GM19025 (cell line): ENCODE data around the gene PRKG1.
"Not testable (repeated sequence)": the region's sequence is repeated elsewhere in the genome, so short reads cannot be mapped to it uniquely, and the experiment has no call there.

Source experiments
- ATAC-seq: cut with Tn5 transposase; IDR thresholded peaks from one replicate; pipeline ENCODE4 v1.9.1; 2021; ENCODE audit warnings: mild to moderate bottlenecking, low read depth, moderate library complexity; ENCODE audit not compliant: unreplicated experiment

The PRKG1 gene

DNA sequence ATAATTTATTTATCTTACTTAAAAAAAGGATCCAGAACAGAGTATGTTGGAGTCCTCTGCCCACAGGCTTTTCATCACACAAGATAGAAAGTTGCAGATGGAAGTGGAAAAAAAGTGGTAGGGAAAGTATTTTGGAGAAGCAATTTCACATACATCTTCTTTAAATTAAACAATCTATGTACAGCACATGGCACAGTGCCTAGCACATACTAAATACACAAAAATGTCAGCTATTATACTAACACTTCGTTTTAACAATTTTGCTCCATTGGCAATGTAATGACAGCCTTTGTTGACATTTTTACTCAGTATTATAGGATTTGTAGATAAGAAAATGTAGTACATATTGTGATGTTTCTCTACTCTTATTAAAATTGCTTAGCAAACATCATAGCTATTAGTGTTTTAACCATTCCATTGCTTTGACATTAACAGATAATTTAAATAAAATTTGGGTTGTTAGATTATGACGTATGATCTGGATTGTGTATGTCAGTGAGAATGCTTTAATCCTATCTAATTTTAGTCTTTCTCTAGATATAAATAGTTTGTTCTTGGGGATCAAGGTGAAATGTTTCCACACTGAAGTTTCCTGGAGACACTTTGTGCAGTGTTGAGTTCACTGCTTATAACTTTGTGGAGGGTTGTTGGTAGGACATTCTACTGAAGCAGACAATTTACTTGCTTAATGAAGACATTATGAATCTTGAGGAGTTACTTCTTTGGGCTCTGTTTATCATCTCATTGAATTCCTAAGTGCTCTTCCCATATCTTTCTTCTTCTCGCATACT is 1037.0 kb downstream of the PRKG1 start:
- ATAC-seq: no peak

DNA sequence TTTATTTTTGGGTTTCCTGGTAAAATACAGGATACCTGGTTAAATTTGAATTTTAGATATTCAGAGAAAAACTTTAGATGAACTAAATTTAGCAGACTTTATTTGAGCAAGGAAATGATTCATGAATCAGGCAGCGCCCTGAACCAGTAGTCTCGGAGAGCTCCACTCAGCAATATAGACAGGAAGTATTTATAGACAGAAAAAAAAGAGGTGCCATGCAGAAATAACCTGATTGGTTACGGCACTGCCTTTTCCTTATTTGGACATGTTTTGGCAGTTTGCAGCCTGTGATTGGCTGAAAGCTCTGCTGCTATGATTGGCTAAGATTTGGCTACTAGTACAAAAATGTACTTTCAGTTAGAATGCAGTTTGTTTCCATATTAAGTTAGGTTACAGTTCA is 1041.5 kb downstream of the PRKG1 start:
- no peak for ATAC-seq

DNA sequence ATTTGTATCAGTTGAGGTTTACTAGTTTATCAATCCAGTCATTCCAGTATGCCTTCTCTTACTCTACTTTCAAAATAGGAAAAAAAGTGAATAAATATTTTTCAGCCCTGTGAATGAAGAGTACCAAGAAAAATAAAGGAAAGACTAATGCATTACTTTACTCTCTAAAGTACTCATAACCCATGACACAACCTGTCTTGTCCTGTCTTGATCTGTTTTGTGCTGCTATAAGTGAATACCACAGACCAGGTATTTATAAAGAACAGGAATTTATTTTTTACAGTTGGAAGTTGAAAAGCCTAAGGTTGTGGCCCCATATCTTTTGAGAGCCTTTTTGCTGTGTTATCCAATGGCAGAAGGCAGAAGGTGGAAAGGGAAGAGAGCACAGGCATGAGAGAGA is 1045.2 kb downstream of the PRKG1 start:
- no peak for ATAC-seq

DNA sequence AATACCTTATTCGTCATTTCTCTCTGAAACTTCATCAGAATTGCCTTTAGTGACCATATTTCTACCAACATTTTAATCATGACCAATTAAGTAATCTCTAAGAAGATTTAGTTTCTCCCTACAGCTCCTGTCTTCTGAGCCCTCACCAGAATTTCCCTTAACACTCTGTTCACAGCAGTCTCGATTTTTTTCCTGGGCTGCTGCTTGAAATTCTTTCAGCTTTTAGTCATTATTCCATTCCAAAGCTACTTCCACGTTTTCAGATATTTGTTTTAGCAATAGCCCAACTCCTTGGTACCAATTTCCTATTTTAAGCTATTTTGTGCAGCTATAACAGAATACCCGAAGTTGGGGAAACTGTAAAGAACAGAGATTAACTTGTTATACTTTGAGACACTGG is 1047.4 kb downstream of the PRKG1 start:
- no peak for ATAC-seq

DNA sequence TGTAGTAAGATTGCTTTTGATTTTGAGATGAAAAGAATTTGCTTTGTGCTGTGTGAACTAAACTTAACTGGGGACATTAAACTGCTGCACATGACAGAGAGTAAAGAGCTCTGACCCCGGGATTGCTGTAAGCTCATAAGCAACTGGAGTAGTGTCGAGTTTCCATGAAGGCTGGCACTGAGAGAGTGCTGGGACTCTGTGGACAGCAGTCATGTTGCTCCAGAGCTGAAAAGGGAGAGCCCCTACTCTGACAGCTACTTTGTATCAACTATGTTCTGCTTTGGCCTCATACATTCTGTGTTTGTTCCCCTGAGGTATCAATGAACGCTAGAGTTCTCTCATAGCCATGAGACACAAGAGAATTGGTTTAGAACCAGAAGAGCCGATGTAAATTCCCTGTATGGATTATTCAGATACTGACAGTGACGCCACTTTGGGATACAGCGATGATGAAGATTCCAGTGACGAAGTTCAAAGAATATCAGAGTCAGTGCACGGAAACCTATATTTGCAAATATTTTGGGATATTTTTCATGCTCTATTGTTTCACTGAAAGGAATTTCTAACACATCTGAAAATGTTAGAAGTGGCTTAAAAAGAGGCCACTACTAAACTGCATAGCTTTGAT is 1053.9 kb downstream of the PRKG1 start:
- no peak for ATAC-seq

DNA sequence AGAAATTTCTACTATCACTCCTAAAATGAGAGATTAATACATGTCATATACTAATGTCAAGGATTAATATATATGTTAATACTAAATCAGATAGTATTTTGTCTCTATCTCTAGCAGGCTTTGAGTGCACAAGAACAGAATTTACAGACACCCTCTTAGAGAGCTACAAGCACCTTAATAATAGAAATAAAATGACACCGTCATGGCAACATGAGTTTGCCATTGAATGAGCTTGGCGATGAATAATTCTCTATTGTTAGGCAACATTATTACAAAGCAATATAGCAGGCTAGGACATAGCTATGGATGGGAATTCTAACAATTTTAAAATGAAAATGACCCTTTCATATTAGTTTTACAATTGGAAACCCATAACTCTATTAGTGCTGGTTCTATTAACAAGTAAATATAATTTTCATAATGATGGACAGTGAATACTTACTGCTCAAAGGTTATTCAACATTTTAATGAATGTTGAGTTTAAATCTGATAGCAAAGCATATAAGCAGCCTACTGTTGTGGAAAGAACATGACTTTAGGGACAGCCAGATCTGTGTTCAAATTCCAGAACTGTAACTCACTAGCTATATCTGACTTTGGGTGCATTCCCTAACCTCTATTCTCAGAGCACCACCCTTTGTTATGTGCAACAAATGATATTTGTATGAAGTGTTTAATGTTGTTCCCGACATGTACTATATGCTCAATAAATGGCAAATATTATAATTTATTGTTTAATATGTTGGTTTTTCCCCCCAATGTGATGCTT is 1055.3 kb downstream of the PRKG1 start:
- ATAC-seq: no peak

DNA sequence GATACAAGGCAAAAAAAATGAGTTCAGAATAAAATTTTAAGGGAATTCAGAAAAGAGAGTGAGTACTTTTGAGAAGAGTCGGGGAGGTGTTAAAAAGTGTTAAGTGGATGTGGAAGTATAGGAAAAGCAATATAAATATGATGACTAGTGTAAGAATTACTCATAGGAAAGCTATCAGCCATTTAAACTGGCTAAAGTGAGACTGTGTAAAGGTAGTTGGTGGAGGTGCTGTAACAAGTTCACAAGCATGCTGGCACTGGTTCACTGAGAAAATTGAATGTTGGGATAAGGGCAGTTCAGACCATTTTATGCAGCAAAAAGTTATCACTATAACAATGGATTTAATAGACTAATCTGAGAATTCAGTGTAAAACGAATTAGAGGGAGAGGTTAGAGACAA is 1060.8 kb downstream of the PRKG1 start:
- ATAC-seq: no peak

DNA sequence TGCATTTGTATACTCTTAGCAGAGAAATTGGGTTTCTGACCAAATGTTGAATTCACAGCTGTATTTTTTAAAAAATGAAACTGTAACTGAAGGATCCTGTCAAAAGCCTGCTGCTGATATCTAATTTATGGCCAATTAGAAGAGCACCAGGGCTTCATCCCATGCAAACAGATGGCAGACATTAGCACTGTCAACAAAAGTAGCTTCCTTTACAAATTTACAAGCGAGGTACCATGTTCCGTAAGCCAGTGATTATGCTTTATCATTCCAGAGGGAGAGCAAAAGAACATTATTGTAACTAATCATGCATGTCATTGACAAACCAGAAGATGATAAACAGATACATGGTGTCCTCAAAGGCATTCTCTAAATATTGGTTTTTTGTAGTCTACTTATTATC is 1062.6 kb downstream of the PRKG1 start:
- ATAC-seq: no peak

DNA sequence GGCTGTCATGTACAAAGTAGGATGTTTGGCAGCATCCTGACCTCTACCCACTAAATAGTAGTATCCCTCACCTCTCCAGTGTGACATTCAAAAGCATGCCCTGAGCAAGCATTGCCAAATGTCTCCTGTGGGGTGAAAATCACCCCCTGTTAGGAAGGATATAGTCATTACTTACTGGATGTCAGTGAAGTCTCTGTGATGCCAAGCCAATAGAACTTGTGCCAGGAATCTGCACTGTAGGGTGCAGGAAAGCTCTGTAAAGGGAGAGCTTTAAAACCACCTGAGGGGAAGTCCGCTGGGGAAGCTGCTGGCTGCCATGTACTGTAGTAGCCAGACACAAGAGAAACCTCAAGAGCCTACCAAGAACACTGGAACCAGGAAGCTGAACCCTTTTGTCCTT is 1069.1 kb downstream of the PRKG1 start:
- no peak for ATAC-seq

DNA sequence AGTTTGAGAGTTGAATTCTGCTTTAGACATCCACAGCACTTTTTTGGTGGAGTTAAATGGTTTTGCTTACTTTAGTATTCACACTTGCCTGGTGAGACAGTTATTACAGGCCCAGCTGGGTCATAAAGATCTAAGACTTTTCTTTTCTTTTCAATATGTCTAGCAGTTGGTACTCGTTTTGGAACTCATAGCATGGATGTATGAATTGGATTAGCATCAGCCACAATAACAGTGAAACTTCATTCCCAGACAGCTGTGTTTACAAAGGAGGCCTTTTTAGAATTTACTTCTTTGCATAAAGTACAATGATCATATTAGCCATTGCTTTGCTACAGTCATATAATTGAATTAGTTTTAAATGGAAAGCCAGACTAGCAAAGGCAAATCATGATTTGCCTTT is 1071.3 kb downstream of the PRKG1 start:
- ATAC-seq: no peak

DNA sequence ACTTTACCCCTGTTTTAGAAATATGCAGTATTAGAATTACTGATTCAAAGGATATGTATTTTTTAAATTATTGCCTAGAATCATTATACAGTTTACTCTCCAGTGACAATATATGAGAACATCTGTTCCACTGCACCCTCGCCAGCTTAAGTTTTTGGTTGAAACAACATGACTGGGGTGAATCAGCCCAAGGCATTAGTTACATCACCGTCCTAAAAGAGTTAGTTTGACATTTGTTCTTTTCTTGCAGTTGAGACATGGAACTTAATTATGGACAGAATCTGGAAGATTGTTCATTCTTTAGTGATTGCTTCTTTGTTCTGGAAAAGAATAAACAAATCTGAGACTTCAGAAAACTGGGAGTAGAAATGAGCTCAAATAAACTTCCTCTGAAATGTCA is 1072.5 kb downstream of the PRKG1 start:
- no peak for ATAC-seq

DNA sequence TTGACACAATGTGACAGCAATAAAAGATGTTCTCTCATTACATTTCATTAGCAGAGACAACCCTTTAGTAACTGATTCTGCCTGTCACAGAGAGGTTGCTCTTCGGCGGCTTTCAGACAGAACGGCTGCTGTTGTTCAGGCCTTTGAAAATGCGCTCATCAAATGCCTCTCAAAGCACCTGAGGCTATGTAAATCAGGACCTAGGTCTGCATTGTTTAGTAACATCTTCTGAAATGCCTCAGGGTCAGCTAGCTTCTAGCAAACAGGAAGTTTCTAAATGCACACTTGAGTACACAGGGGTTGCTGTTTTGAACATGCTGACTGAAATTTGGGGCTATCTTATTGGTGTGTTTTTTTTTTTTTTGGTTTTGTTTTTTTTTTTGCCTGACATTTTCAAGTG is 1096.5 kb downstream of the PRKG1 start:
- ATAC-seq: no peak

DNA sequence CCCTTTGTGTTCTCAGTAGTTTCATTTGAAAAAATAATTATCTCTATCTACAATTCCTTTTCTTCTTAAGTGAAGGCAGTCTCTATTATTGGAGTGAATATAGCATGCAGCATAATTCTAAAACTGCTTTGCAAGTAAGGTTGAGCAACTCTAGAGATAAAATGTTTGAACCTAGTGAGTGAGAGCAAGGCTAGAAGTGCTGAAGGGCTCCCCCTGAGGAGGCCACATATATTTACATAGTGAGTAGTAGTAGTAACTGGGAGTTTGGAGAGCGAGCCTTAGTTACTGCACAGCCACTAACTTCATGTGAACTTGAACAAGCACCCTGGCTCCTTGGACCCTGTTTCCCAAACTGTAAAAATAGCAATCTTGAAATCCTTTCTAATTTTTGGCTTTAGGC is 1098.3 kb downstream of the PRKG1 start:
- ATAC-seq: no peak

DNA sequence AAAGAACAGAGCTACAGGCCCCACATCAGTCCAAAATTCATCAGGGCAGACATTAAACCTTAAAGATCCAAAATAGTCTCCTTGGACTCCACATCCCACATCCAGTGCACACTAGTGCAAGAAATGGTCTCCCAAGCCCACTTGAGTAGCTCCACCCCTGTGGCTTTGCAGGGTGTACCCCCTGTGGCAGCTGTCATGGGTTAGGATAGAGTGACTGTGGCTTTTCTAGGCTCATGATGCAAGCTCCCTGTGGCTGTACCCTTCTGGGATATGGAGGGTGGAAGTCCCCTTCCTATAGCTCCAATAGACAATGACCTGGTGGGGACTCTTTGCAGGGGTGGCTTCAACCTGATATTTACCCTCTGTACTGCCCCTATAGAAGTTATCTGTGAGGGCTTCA is 1111.0 kb downstream of the PRKG1 start:
- no peak for ATAC-seq

DNA sequence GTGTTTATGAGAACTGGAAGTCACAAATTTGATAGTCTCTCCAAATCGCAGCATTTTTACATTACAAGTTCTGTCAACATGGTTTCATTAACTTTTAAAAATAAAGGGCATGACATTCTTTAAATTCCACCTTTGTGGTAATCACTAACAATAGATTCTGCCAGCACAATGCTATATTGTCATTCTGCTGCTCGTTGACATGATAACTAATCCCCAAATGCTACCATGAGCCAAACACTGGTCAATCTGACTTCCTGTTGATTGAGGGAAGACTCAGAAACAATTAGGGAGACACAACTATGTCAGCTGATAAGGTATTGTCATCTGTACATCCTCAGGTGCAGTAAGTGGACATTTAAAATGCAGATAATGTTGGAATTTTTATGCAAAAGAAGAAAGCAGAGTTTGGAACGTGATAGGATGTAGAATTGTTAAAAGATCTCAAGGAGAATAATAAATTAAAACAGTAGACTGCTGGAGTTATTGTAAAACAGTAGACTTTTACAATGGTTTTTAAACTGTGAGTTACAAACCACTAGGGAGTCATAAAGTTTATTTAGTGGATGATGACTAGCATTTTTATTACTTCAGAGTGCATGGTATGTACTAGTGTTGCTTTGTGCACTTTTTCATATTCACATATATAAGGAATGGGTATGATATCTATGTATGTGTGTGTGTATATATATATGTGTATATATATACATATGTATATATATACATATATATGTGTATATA is 1113.4 kb downstream of the PRKG1 start:
- ATAC-seq: no peak

DNA sequence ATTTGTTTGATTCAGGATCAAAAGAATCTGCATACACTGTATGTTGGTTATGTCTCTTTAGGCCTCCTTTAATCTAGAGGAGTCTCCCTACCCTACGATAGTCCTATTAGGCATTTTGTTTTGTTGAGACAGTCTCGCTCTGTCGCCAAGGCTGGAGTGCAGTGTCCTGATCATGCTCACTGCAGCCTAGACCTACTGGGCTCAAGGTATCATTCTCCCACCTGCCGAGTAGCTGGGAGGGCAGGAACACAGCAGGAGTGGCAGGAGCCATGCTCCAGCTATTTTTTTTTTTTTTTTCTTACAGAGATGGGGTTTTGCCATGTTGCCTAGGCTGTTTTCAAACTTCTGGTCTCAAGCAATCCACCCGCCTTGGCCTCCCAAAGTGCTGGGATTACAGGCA is 1116.8 kb downstream of the PRKG1 start:
- no peak for ATAC-seq

DNA sequence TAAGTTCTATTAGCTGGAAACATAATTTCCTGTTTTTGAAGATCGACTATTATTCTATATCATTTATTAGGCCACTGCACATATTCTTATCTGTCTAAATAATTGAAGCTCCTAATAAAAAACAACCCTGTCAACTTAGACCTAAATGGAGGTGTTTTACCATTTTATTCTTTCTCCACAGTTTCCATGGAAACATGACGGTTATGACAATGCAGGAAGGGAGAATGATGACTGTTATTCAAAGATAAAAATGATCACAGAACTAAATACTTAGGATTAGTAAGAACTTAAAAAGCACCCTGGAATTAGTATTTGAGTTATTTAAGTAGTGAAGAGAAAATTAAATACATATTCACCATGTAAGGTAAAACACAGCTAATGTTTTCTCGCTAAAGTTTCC is 1119.9 kb downstream of the PRKG1 start:
- no peak for ATAC-seq

DNA sequence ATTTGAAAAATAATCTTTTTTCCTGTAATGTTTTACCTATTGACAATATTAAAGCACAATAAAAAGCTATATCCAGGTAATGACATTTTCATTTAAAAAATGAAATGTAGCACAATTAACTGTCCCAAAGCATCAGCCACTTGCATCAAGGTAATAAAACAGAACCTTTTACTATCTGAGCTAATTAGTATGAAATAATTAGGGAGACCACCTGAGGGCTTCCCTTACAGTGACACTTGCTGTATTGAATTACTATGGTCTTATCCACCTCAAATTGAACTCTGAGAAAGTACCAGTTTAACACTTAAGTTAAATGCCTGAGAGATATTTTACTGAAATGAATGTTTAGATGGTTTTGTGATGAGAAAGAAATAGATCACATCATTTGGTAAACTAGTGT is 1120.4 kb downstream of the PRKG1 start:
- no peak for ATAC-seq

DNA sequence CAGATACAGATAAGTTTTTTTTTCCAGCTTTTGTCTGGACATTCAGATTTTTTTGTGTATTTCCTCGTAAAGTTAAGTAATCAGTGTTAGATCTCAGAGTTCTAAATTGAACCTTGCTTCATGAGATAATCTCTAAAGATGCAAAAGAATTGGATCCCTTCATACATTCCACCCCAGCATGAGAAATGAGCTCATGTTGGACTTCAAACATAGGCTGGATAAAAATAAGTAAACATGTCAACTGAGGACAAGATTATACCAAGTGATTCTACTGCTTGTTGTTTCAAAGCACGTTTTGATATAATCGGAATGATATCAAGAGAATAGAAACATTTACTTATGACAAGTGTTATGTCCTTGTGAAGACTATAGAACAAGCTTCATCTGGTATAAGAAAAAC is 1122.8 kb downstream of the PRKG1 start:
- ATAC-seq: no peak

DNA sequence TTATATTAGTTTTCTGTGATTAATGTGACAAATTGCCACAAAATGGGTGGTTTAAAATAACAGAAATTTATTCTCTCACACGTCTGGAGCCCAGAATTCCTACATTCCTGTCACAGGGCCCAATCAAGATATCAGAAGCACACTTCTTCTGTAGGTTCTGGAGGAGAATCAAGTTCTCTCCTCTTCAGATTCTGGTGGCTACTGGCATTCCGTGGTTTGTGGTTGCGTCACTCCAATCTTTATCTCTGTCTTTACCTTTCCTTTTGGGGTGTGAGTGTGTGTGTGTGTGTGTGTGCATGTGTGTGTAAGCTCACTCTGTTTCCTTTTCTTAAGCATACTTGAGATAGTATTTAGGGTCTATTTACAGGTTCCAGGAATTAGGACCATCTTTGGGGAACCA is 1124.3 kb downstream of the PRKG1 start:
- ATAC-seq: no peak

DNA sequence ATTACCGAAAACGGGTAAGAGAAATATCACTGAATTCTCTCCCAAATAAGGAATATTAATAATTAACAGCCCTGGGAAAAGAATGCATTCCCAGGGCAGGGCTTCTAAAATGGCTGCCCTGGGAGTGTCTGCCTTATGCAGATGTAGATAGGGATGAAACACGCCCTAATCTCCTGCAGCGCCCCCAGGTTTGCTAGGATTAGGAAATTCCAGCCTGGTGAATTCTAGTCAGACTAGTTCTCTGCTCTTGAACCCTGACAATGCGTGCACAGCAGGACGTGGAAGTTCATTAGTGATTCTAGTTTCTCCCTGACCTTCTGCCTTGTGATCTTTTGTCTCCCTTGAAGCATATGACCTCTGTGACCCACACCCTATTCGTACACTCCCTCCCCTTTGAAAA is 1130.6 kb downstream of the PRKG1 start:
- not testable (repeated sequence) for ATAC-seq
